Stomach (tissue), 9 donors: Measurements from ENCODE around the gene PARP1. TPM values are rescaled to one million over a fixed set of nuclear protein-coding genes. Genes with fewer than 3 reads are reported as not detected.
A peak's percentile ranks its signal among the peaks of the same experiment; 100 is the strongest.

Source experiments
- DNase-seq, 2 donors: peaks; one replicate each; pipeline versions ENCODE4 v3.0.0 to v3.0.0-alpha.2; 2013 to 2019
- H3K27ac ChIP-seq, 5 donors: fragments of 200-600 bp in 4 of 5; sonication (generic) in 4 of 5; one replicate each; pipeline ENCODE4 v1.5.1; 2013 to 2019; ENCODE audit warnings: mild to moderate bottlenecking in 1 of 5, moderate library complexity in 1 of 5
- H3K27me3 ChIP-seq, 3 donors: fragments of 200-600 bp; sonication (generic); one replicate each; pipeline ENCODE4 v1.5.1; 2017 to 2019; ENCODE audit warnings: mixed run types in 1 of 3
- H3K36me3 ChIP-seq, 4 donors: fragments of 200-600 bp; sonication (generic); 1 replicate in 3 of 4; 2 replicates in 1 of 4; pipeline ENCODE4 v1.5.1; 2016 to 2019
- H3K4me1 ChIP-seq, 4 donors: fragments of 200-600 bp; sonication (generic); one replicate each; pipeline ENCODE4 v1.5.1; 2016 to 2019
- H3K4me3 ChIP-seq, 4 donors: fragments of 200-600 bp; sonication (generic) in 3 of 4; one replicate each; pipeline ENCODE4 v1.5.1; 2016 to 2019; ENCODE audit warnings: mild to moderate bottlenecking in 1 of 4
- H3K9me3 ChIP-seq, 4 donors: fragments of 200-600 bp; sonication (generic); one replicate each; pipeline ENCODE4 v1.5.1; 2016 to 2019
- EP300 ChIP-seq: sonication (generic); formaldehyde crosslinking; IDR thresholded peaks from one replicate; pipeline ENCODE4 v1.6.1; 2017; ENCODE audit warnings: antibody characterized with exemption
- POLR2A ChIP-seq, 4 donors: fragments of 450-650 bp; IDR thresholded peaks; one replicate each; pipeline ENCODE4 v1.6.1; 2016; ENCODE audit warnings: antibody characterized with exemption in 4 of 4, control low read depth in 2 of 4, mild to moderate bottlenecking in 1 of 4, moderate library complexity in 1 of 4
- POLR2AphosphoS5 ChIP-seq, 3 donors: sonication (generic); formaldehyde crosslinking; IDR thresholded peaks; one replicate each; pipeline ENCODE4 v1.6.1; 2016; ENCODE audit warnings: antibody characterized with exemption in 3 of 3
- WGBS, 5 donors: extraction: QIAGEN DNeasy Blood & Tissue Kit in 3 of 5; methylation state at CpG; one replicate each; pipeline versions ENCODE4 v1.1.5 to v1.1.7; 2013 to 2018; 5-methylcytosine and 5-hydroxymethylcytosine counted together
- intact Hi-C: fragments of 100-400 bp; cut with DNase I; formaldehyde crosslinking; loops from one replicate; pipeline ENCODE4 v1.15.1; 2023; ENCODE audit warnings: low total_unique reads
- polyA plus RNA-seq, 3 donors: library from polyadenylated mRNA; stranded (reverse); fragments of 200-250 nt; gene quantifications; one replicate each; pipeline ENCODE4 v1.2.3, GENCODE V29; 2013
- total RNA-seq, 5 donors: library from RNA; depleted of rRNA; stranded (reverse); fragments of >200 nt; gene quantifications; one replicate each; pipeline versions ENCODE4 v1.1.0 to v1.2.3, GENCODE V29; 2014 to 2016
- TF ChIP-seq, protein P1 (sequence below), 7 experiments: fragments of 450-650 bp in 4 of 7; fragments of 200-600 bp in 3 of 7; sonication (generic) in 3 of 7; IDR thresholded peaks; one replicate each; pipeline ENCODE4 v1.5.1; 2016 to 2019; ENCODE audit warnings: antibody characterized with exemption in 7 of 7, control low read depth in 2 of 7, mild to moderate bottlenecking in 1 of 7
- donor health status: healthy with polysubstance abuse.
- donor health status: Bipolar disorder and iron deficiency.
- donor health status: healthy.

Gene PARP1
- total and polyA plus RNA-seq, 8 donors: 17.4 to 103 (median 29.1) TPM

DNA sequence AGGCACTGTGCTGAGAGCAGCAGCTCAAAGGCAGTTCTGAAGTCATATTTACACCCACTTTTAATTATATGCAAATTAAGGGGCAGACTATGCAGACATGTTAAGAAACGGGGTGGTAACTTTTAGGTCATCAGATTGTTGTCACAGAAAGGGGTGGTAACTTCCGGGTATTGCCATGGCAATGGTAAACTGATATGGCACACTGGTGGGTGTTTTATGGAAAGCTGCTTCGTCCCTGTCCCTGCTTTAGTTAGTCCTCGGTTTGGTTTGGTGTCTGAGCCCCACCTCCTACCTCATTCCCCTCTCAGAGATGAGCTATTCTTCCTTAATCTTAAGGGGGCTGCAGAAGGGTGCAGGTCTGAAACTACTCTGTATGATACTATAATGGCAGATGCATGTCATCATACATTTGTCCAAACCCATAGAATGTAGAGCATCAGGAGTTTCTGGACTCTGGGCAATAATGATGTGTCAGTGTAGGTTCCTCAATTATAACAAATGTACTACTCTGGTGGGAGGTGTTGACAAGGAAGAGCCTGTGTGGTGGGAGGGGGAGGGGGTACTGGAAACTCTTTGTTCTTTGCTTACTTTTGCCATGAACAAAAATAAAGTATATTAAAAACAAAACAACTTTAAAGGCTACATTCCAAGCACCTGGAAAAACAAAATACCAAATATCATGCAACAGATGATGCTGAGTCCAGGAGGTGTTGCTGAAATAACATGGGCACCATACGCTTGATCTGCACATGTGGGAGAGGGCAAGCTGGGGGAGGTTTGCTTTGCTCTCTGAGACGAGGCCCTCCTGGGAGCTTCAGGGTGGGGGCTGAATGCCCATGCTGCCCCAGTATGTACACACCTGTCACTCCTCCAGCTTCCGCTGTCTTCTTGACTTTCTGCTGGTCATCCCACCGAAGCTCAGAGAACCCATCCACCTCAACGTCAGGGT, 6.3 kb downstream of the PARP1 start:
- Histone ChIP-seq H3K4me1 (peaks cover 34 to 67% (median 54%) of the 10 kb centered on the region in 4 donors), H3K27ac (peak overlapping the region in 2 of 5 donors; percentile 41 to 54), H3K9me3 (no peaks in the 10 kb centered on the region), H3K4me3 (no peak overlapping the region), H3K27me3 (no peaks in the 10 kb centered on the region), H3K36me3 (peaks cover 27 to 60% (median 54%) of the 10 kb centered on the region in 4 donors)
- intact Hi-C loops: no loop called here
- no peak for DNase-seq
- TF ChIP-seq EP300 (no peak), POLR2A (IDR thresholded peaks at IDR 0.05) (no peak), POLR2AphosphoS5 (IDR thresholded peaks at IDR 0.05) (no peak)
- TF ChIP-seq, protein P1, sequence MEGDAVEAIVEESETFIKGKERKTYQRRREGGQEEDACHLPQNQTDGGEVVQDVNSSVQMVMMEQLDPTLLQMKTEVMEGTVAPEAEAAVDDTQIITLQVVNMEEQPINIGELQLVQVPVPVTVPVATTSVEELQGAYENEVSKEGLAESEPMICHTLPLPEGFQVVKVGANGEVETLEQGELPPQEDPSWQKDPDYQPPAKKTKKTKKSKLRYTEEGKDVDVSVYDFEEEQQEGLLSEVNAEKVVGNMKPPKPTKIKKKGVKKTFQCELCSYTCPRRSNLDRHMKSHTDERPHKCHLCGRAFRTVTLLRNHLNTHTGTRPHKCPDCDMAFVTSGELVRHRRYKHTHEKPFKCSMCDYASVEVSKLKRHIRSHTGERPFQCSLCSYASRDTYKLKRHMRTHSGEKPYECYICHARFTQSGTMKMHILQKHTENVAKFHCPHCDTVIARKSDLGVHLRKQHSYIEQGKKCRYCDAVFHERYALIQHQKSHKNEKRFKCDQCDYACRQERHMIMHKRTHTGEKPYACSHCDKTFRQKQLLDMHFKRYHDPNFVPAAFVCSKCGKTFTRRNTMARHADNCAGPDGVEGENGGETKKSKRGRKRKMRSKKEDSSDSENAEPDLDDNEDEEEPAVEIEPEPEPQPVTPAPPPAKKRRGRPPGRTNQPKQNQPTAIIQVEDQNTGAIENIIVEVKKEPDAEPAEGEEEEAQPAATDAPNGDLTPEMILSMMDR (IDR thresholded peaks at IDR 0.05): no peak
- WGBS, 5 donors: 82 to 86% (median 85%) methylated on average over 9 of the region's 9 CpGs

DNA sequence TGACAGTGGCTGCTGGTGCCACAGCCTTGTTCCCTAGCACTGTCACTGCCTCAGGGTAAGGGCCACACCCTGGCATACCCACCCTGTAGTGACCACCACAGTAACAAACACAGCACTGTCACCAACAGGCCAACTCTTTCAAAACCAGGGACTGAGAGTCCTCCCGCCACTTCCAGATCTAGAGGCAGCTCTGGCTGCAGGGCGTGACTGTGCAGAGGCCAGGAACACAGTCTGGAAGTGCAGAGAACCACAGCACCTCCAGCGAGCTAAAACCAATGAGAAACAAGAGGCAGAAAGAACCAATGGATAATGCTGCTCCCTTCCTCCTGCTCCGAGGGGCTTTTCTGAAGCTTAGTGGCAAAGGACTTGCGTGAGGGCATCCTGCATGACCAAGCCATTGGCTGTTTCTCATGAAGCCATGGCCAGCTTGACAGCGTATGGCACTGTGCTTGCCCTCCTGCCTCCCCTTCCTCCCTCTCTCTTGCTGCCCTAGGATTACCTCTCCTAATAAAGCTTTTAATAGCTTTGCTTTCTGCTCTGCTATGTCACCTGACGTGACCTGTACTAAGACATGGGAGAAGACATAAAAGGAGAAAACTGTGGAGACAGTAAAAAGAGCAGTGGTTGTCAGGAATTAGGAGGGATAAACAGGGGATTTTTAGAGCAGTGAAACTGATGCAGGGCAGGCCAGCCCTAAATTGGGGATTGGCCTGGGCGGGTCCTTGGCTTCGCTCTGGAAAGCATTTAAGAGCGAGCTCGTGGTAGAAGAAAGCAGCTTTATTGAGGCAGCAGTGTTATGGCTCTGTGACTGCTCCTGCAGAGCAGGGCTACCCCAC, 7.2 kb downstream of the PARP1 start:
- peaks cover 27 to 62% (median 54%) of the 10 kb centered on the region in 4 donors for H3K36me3 ChIP-seq
- H3K4me3 ChIP-seq: no peak overlapping the region
- WGBS, 5 donors: 80 to 96% (median 85%) methylated on average over 8 to 11 of the region's 11 CpGs
- no peaks in the 10 kb centered on the region for H3K9me3 ChIP-seq
- no peak for DNase-seq
- H3K27ac ChIP-seq: peak overlapping the region in 2 of 5 donors; percentile 41 to 54
- H3K4me1 ChIP-seq: peaks cover 25 to 58% (median 45%) of the 10 kb centered on the region in 4 donors
- intact Hi-C loops: no loop called here
- TF ChIP-seq EP300 (no peak), POLR2AphosphoS5 (IDR thresholded peaks at IDR 0.05) (no peak), POLR2A (IDR thresholded peaks at IDR 0.05) (no peak)
- TF ChIP-seq, protein P1 (IDR thresholded peaks at IDR 0.05): no peak
- no peaks in the 10 kb centered on the region for H3K27me3 ChIP-seq

GRCh38 chr1:226397955-226398636, 9.8 kb downstream of the PARP1 start:
- intact Hi-C loops: no loop called here
- H3K27ac ChIP-seq: peak overlapping the region in 1 of 5 donors; percentile 7
- H3K9me3 ChIP-seq: no peaks in the 10 kb centered on the region
- no peak for DNase-seq
- peaks cover 1 to 31% (median 19%) of the 10 kb centered on the region in 4 donors for H3K4me1 ChIP-seq
- peaks cover 27 to 81% (median 71%) of the 10 kb centered on the region in 4 donors for H3K36me3 ChIP-seq
- no peak overlapping the region for H3K4me3 ChIP-seq
- no peaks in the 10 kb centered on the region for H3K27me3 ChIP-seq
- 93 to 96% (median 96%) methylated on average over 7 of the region's 7 CpGs for WGBS, 5 donors
- no peak for TF ChIP-seq EP300
- no peak for TF ChIP-seq POLR2A (IDR thresholded peaks at IDR 0.05)
- TF ChIP-seq POLR2AphosphoS5 (IDR thresholded peaks at IDR 0.05): no peak
- TF ChIP-seq, protein P1 (IDR thresholded peaks at IDR 0.05): no peak
